Measurements from ENCODE around the gene NBAS.

GRCh38 chr2:15594291-15595256, 33.4 kb upstream of the NBAS start:
- no peak for TF ChIP-seq CTCF (IDR thresholded peaks at IDR 0.05)
- TF ChIP-seq POLR2A (IDR thresholded peaks at IDR 0.05) = no peak

Measured in esophagus squamous epithelium (tissue), 4 donors.